Measurements from ENCODE around the gene TCF12.

Gene TCF12

DNA sequence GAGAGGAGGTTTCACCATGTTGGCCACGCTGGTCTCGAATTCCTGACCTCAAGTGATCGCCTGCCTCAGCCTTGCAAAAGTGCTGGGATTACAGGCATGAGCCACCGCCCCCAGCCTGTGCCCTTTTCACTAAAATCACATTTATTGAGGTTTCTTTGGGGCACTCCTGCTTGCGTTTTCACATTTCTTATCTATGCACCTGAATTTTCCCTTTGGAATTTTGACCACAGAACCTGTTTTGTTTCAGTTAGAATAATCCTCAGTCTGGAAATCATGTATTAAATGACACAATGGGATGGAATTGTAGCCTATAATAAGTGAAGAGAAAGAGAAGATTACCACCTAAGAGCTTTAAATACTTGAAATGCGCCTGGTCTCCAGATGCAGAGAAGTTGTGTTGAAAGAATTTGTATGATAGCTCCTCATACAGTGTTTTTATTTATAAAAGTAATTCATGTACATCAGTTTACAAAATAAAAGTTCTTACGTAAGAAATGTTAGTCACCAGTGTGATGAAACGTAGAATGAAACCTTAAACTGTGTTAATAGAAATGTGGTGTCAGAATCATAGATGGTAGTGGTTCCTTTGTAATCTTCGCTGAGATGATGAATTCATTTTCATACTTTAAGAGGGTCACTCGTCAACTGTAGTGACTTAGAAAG is 107.0 kb downstream of the TCF12 start:
- no peak for DNase-seq

DNA sequence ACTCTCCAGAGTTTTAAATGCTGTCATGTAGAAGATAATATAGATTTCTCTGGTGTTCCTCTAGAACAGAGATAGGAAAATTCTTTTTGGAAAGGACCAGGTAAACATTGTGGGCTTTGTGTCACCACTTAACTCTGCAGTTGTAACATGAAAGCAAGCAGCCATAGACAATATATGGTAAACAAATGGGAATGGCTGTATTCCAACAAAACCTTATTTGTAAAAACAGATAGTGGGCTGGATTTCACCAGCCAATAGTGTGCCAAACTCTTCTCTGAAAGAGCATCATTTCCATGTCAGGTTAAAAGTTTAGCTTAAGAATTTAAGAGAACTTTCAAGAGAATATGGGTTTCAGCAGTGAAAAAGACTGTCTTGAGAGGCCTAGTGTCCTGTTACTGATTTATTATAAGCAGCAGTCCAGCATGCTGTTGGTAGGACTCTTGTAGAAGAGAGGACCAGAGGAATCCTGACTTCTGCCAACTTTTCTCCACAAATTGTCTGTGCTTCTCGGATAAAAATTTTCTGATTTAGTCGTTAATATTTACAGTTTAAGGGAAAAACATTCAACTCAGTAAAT is 107.7 kb downstream of the TCF12 start:
- DNase-seq, result peak; percentile 7

DNA sequence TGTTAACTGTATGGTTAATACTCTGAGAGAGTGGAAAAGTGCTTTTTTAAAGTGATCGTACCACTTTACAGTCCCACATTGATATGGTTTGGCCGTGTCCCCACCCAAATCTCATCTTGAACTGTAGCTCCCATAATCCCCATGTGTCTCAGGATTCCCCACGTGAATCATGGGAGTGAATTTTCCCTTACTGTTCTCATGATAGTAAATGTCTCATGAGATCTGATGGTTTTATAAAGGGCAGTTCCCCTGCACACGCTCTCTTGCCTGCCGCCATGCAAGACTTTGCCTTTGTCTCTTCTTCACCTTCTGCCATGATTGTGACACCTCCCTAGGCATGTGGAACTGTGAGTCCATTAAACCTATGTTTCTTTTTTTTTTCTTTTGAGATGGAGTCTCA is 109.2 kb downstream of the TCF12 start:
- no peak for DNase-seq

DNA sequence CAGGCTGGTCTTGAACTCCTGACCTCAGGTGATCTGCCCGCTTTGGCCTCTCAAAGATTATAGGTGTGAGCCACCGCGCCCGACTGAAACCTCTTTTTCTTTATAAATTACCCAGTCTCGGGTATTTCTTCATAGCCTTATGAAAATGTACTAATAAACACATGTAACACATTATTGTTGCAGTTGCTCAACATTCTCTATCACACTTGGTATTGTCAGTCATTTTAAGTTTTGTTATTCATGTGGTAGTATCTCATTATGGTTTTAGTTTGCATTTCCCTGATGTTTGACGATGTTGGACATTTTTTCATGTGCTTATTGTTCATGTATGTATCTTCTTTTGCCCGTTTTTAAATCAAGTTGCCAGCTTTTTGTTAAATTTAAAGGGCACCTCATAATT is 109.7 kb downstream of the TCF12 start:
- no peak for DNase-seq

DNA sequence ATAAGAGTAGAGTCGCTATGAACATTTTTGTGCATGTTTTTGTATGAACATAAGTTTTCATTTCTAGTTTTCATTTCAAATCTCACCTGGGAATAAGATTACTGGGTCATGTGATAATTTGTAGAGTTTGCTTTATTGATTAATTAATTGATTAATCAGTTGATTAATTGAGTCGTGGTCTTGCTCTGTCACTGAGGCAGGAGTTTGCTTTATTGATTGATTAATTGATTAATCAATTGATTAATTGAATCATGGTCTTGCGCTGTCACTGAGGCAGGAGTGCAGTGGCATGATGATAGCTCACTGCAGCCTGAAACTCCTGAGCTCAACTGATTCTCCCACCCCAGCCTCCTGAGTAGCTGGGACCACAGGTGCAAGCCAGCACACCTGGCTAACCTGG is 111.6 kb downstream of the TCF12 start:
- no peak for DNase-seq

DNA sequence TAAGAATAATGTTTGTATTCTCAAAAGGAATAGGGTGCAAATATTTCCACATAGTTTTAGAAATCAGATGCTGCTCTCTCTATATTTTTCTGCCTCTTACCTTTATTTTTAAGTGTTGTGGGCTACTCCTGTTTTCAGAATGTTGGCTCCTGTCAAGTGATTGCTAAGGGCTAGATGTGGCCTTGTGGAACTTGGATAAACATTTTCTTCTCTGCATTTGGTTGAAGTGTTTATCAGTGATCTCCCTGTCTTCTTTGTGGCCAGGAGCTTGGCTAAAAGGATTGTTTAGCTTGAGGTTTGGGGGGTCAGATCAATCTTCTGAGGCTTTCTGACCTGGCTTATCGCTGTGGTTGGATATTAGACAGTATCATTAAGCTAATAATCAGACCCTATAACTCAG is 112.6 kb downstream of the TCF12 start:
- DNase-seq, result no peak

DNA sequence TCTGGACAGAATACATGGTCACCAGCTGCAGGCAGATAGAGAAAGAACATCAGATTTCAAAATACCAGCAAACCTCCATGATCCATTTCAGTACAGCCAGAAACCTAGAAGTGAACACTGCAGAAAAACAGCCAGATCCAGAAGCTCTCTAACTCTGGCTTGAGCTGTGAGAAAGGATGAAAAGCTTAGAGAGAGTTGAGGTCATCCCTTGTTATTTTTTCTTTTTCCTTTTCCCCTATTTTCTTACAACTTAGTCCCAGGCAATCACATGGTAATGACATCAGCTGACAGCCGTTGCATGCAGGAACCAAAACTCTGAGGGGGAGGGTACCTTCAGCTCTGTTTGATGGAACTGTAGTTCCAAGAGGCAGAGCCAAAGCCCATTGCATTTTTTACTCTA is 113.2 kb downstream of the TCF12 start:
- no peak for DNase-seq

DNA sequence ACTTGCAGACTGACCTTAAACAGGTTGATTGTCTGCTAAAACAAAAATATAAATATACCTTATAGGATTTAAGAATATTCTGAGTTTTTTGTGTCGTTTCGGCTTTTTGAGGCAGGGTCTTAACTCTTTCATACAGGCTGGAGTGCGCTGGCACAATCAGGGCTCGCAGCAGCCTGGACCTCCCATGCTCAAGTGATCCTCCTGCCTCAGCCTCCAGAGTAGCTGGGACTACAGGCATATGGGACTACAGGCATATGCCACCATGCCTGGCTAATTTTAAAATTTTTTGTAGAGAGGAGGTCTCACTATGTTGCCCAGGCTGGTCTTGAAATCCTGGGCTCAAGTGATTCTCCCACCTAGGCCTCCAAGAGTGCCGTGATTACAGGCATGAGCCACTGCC is 113.9 kb downstream of the TCF12 start:
- no peak for DNase-seq

DNA sequence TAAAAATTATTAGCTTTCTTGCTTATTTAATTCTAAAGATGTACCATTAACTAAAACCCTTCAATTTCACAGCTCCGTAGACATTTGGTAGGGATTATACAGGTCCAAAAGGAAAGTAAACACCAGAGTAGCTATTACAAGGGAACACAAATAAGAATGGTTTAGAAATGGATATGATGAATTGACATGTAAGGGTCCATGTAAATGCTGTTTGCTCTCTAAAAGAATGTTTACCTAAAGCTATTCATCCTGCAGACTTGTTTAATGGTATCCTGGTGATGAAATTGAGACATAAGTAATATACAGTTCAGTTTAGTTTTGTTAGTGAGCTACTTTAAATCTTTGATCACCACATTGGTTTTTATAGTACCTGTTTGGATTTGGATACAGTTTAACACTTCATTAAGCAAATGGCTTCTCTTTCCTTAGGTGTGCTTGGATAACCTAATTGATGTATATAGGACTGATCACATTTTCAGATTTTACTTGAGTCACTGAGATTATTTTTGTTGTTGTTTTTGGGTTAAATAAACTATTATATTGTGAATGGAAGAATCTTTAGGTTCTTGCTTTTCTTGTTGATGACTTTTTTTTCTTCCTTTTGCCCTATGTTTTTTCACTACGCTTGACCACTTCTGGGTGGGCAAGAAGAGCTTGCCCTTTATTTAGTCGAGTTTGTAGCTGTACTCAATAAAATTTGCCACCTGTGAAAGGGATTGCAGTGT is 115.4 kb downstream of the TCF12 start:
- DNase-seq, result peak; percentile 52

DNA sequence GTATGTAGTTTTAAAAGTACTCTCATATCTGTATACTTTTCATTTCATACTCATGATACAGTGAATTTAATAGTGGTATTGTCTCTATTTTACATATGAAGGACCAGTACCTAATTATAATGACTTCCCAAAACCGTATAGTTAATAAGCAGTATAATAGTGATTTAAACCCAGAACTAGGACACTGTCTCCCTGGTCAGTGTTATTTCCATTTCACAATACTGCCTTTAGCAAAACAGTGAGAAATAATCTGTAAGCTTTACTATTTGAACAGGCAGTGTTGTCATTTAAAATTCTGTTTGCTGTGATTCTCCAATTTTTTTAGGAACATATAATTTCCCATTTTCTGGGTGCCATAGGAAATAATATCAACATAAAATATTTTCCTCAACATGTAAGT is 116.2 kb downstream of the TCF12 start:
- no peak for DNase-seq

DNA sequence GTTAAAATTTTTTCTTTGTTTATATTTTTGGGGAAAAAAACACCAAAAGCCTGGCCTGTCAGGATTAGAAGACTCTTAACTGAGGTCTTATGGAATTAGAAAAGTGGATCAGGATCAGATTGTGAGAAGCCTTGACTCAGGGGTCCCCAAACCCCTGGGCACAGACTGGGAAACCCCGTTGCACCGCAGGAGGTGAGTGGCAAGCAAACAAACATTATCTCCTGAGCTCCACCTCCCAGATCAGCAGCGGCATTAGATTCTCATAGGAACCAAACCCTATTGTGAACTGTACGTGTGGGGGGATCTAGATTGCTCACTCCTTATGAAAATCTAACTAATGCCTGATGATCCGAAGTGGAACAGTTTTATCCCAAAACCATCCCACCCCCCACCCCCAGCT is 117.2 kb downstream of the TCF12 start:
- DNase-seq, result no peak

DNA sequence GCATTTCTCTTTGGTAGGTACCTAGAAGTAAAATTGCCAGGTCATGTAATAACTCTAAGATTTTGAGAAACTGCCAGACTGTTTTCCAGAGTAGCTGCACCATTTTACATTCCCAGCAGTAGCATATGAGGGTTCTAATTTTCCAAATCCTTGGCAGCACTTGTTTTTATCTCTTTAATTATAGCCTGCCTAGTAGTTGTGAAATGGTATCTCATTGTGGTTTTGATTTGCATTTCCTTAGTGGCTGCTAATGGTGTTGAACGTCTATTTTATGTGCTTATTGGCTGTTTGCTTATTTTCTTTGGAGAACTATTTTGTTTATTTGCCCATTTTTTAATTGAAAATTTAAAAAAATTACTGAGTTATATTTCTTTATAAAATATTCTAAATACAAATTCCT is 117.9 kb downstream of the TCF12 start:
- no peak for DNase-seq

DNA sequence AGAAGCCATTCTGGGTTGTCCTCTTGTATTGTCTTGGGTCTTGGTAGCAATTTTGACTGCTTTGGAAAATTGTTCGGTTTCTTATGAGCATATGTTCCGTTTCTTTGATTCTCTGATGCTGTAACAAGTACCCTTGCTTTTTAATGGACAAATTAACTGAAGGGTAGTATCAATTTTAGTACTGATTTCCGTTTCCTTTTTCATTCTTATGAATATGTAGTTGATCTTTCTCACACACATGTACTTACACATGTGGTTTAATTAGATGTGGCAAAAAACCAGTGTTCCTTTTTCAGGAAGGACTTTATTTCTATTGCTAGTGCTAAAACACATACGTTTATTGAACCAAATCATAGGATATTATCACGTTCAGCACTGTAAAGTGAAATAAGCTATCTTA is 119.1 kb downstream of the TCF12 start:
- no peak for DNase-seq

DNA sequence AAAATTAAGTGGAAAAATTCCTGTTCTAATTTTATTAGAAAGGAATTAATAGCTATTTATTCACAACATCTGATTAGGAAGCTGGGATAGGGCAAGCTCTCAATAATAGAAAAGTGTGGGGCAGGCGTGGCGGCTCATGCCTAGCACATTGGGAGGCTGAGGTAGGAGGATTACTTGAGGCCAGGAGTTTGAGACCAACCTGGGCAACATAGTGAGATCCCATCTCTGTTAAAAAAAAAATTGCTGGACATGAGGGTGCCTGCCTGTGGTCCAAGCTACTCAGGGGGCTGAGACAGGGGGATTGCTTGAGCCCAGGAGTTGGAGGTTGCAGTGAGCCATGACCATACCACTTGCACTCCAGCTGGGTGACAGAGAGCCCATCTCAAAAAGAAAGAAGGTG is 119.6 kb downstream of the TCF12 start:
- no peak for DNase-seq

DNA sequence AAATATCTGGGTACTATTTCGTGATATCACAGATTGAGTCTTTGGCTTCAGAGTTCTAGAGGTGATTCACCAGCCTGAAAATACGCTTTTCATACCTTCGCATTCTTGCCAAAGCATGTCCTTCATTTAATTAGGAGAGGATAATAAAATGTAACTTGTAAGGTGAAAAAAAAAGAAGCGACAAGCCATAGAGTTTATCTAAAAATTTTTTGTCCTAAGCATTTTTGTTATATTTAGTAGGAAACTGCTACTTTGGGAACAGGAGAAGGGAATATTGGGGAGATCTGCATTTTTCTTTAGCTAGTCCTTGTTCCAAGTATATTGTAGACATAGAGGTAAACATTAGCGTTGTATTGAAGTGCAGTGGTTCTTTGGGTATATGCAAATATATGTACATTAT is 120.1 kb downstream of the TCF12 start:
- DNase-seq, result no peak

DNA sequence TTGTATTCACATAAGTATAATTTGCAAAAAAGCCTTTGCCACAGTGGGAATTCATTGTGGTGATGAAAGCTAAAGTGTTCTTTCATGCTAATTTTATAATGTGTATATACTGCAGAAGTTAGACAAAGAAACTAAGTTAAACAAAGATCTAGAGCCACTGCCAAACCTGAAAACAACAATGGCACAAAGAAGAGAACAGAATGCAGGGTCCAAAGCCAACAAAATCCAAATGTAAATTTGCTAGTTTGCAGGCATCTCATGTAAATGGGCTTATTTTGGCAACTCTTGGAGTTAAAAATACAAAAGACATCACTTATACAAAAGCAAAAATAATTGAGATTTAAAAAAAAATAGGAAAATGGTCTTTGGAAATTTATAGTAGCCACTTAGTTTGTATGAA is 123.0 kb downstream of the TCF12 start:
- no peak for DNase-seq

DNA sequence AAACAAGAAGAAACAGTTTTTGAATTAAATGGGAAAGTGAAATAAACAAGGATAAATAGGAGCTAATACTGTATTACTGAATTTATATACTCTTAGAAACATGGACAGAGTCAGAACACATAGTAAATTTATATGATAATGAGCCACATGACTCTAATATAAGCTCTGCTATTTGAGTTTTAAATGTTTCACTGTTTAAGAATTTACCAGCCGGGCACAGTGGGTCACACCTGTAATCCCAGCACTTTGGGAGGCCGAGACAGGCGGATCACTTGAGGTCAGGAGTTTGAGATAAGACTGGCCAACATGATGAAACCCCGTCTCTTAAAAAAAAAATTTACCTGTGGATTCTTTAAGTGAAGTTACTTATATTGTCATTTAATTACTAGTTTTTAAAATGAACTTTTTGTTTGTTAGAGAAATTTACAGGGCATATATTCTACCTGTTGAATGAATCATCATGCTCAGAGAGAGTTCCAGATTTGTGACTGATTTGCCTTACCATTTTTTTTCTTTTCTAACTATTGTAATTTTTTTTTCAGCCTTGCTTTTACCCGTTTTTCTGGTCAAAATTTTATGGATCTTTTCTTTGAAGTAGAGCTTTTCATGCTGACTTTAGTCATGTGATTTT is 125.7 kb downstream of the TCF12 start:
- DNase-seq, result no peak

DNA sequence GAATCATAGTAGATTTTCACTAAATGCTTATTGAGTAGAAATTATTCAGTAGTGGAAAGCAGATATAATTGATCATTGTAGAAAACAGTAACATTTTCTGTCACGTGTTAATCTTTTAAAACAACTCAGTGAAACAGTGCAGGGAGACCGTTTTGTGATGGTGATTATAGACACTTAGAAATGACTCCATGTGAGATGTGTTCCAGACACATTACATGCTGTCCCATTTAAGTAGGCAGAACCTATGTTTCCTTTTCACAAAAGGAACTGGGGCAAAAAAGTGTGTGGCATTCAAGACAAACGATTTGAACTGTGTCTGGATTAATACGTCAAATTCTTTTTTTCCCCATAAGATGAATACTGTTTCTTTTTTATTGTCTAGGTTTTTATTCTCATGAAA is 126.5 kb downstream of the TCF12 start:
- no peak for DNase-seq

DNA sequence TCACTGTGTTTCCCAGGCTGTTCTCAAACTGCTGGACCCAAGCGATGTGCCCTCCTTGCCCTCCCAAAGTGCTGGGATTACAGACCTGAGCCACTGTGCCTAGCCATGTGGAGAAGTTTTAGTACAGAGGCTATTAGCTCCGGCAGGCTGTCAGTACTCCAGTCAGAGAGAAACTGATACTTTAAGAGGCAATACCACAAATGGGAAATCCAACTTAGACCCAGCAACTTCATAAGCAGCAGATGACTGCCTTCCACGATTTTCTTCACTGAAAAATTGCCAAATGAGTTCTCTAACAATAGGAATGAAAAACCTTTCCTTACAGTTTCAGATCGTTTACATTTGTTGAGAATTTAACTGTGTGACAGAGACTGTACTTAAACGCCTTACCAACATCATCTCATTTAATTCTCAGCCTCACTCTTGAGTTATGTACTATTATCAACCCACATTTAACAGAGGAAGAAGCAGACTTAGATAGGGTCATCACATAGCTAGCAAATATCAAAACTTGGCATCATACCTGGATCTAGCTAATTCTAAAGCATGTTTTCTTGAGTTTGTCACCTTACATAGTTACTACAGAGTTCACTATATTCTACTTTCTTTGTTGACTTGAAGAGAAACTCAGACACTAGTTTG is 127.4 kb downstream of the TCF12 start:
- DNase-seq, result no peak

DNA sequence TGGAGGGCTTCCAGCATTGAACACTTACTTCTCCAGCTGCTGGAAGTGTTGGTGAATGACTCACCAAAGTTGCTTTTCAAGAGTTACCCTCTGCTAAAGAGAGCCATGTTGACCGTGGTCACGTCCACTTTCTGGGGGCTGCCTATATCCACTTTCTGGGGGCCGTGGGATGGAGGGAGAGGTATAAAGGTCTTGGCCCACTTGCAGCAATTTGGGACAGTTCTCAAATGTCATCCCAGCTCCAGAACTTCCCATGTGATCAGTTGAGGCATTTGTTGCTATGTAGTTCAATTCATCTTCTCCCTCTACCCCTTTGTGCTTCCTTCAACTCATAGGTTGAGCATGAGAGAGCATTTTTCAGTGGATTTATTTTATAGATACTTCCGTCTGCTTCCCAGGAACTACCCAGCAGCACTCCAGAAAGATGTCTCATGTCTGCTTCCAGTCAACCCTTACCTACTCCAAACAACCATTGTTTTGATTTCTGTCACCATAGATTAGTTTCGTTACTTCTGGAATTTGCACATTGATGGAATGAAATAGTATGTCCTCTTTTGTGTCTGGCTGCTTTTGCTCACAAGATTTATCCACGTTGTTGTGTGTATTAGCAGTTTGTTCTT is 130.6 kb downstream of the TCF12 start:
- no peak for DNase-seq

DNA sequence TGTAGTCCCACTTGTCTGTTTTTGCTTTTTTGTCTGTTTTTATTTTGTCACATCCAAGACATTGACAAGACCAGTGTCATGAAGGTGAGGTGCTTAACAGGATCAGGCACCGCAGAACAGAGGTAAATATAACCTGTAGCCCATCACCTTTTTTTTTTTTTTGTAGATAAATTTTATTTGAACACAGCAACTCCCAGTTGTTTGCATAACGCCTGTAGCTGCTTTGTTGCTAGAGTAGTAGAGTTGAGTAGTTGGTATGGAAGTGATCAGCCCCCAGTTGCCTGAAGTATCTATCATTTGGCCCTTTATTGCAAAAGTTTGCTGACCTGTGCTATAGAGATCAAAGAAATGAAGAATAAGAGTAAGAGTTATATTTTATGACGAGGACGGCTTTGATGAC is 135.0 kb downstream of the TCF12 start:
- DNase-seq, result no peak

DNA sequence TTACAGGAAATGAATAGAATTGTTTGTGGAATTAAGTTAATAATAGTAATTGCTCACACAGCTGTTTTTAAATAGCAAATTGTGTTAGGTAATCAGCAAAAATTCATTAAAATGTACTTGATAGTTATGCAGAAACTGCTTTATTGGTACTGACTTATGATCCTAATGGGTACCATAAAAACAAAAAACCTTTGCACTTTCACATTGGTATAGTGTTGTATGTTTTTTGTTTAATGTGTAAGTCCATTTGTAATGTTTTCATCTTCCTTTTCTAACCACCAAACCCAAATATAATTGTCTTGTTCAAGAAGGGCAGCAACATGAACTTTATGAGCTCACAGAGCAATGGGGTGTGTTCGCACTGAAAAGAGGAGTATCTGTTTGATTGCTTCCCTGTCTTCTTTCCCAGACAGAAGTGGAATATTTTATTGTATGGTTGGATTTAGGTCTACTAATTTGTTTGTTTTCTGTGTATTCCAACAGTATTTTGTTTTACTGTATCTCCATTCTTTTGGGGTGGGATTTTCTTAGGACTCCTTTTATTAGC is 135.8 kb downstream of the TCF12 start:
- no peak for DNase-seq

DNA sequence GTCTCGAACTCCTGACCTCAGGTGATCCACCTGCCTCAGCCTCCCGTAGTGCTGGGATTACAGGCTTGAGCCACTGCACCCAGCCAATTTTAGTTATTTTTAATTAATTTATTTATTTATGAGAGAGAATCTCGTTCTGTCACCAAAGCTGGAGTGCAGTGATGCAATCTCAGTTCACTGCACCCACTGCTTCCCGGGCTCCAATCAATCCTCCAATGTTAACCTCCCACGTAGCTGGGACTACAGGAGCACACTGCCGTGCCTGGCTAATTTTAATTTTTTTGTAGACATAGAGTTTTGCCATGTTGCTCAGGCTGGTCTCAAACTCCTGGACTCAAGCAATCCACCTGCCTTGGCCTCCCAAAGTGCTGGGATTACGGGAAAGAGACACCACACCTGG is 137.9 kb downstream of the TCF12 start:
- DNase-seq, result no peak

Measured in DMS153 (cell line).